RWPE2 (cell line): Measurements from ENCODE around the gene CCDC187.

ENCODE experiments used
- ATAC-seq: fragments of 200-7000 bp; cut with Tn5 transposase; 3 replicates; pipeline ENCODE4 v1.9.1; 2021; ENCODE audit warnings: low read depth
- DNase-seq: peaks from one replicate; pipeline ENCODE4 v3.0.0-alpha.2; 2020; ENCODE audit warnings: low spot score
- H3K27ac ChIP-seq: fragments of 450-650 bp; 2 replicates; pipeline ENCODE4 v1.5.1; 2017; ENCODE audit warnings: mild to moderate bottlenecking; ENCODE audit not compliant: poor library complexity, severe bottlenecking
- H3K27me3 ChIP-seq: fragments of 250-450 bp; sonication (Bioruptor Pico); 2 replicates; pipeline ENCODE4 v1.5.1; 2021; ENCODE audit warnings: mild to moderate bottlenecking, moderate library complexity; ENCODE audit not compliant: insufficient read depth, poor library complexity, severe bottlenecking
- H3K36me3 ChIP-seq: fragments of 250-450 bp; sonication (Bioruptor Pico); 2 replicates; pipeline ENCODE4 v1.5.1; 2020; ENCODE audit warnings: low read depth, mild to moderate bottlenecking, moderate library complexity
- H3K4me1 ChIP-seq: fragments of 250-450 bp; sonication (Bioruptor Pico); 2 replicates; pipeline ENCODE4 v1.5.1; 2021; ENCODE audit warnings: mild to moderate bottlenecking, moderate library complexity; ENCODE audit not compliant: insufficient read depth, poor library complexity, severe bottlenecking
- H3K4me3 ChIP-seq: fragments of 250-450 bp; sonication (Bioruptor Pico); 2 replicates; pipeline ENCODE4 v1.5.1; 2021; ENCODE audit warnings: mild to moderate bottlenecking, moderate library complexity; ENCODE audit not compliant: severe bottlenecking
- H3K9me3 ChIP-seq: fragments of 250-450 bp; sonication (Bioruptor Pico); 2 replicates; pipeline ENCODE4 v1.5.1; 2021; ENCODE audit warnings: mild to moderate bottlenecking, moderate library complexity; ENCODE audit not compliant: severe bottlenecking
- CTCF ChIP-seq: fragments of 450-650 bp; IDR thresholded peaks from one replicate; pipeline ENCODE4 v1.5.1; 2017; ENCODE audit warnings: mild to moderate bottlenecking, moderate library complexity; ENCODE audit not compliant: poor library complexity, severe bottlenecking

Gene CCDC187

GRCh38 chr9:136225748-136226679, 77.9 kb downstream of the CCDC187 start:
- Histone ChIP-seq H3K4me1 (peaks cover 13% of the 10 kb centered on the region), H3K36me3 (peaks cover 24% of the 10 kb centered on the region), H3K9me3 (no peaks in the 10 kb centered on the region), H3K27ac (no peak overlapping the region), H3K4me3 (no peak overlapping the region), H3K27me3 (no peaks in the 10 kb centered on the region)
- no peak for DNase-seq
- peak; percentile 84 for TF ChIP-seq CTCF
- ATAC-seq: peak; percentile 73

GRCh38 chr9:136225366-136225747, 78.5 kb downstream of the CCDC187 start:
- H3K27me3 ChIP-seq: no peaks in the 10 kb centered on the region
- DNase-seq: no peak
- H3K4me3 ChIP-seq: no peak overlapping the region
- TF ChIP-seq CTCF: no peak
- peaks cover 24% of the 10 kb centered on the region for H3K36me3 ChIP-seq
- peaks cover 17% of the 10 kb centered on the region for H3K4me1 ChIP-seq
- no peak for ATAC-seq
- no peaks in the 10 kb centered on the region for H3K9me3 ChIP-seq
- H3K27ac ChIP-seq: no peak overlapping the region

DNA sequence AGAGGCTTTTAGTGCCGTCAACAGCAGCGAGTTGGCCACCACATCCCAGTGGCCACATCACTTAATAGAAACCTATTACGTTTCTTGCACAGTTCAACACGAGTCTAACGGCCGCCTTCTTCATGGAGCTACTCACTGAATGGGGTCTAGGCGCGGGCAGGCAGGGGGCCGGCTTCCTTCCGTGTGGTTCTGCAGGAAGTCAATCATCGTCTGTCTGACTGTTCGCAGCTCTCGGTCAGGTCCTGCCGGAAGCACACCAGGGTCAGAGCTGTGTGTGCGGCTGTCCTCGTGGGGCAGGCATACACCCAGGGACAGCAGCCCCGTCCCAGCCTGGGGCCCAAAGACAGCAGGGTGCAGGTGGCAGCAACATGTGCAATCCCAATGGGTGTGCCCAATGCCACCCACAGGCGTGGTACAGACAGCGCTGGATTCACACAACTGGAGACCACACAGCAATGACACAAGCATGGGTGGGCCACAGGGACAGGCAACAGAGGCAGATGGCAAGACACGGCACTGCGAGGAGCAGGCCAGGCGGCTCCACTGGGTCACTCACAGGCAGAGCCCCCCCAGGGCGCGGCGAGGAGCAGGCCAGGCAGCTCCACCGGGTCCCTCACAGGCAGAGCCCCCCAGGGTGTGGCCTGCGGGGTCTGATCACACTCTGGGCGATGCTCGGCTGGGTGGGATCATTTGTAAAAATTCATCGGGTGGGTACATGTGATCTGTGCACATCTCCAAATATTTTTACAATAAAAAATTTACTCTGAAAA, 79.8 kb downstream of the CCDC187 start:
- ATAC-seq (no peak), DNase-seq (no peak)
- no peak overlapping the region for H3K27ac ChIP-seq

DNA sequence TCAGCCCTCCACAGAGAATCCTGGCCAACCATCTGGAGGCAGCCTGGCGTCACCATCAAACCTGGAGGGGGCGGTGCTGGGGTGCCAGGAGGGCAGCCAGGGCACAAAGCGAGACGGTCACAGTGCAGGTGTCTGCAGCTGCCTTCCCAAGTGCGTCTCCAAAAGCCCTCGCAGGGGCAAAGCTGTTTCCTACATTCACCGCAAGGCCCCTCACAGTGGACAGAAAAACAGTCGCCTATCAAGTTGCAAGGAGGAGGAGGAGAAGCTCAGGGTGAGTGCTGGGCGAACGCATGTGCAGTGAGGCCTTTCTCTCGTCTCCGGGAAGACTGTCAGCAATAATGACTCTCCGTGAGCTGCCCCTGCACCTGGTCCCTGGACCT, 81.0 kb downstream of the CCDC187 start:
- no peak overlapping the region for H3K27ac ChIP-seq
- H3K36me3 ChIP-seq: peaks cover 29% of the 10 kb centered on the region
- no peaks in the 10 kb centered on the region for H3K27me3 ChIP-seq
- no peaks in the 10 kb centered on the region for H3K9me3 ChIP-seq
- no peak for TF ChIP-seq CTCF
- DNase-seq (no peak), ATAC-seq (no peak)
- no peak overlapping the region for H3K4me3 ChIP-seq
- peaks cover 20% of the 10 kb centered on the region for H3K4me1 ChIP-seq

More for the DNA sequence above, 79.8 kb downstream of the CCDC187 start:
- TF ChIP-seq CTCF: no peak
- H3K4me1 ChIP-seq: peaks cover 29% of the 10 kb centered on the region
- peaks cover 23% of the 10 kb centered on the region for H3K36me3 ChIP-seq
- no peaks in the 10 kb centered on the region for H3K9me3 ChIP-seq
- no peak overlapping the region for H3K4me3 ChIP-seq
- no peaks in the 10 kb centered on the region for H3K27me3 ChIP-seq
